ENCODE measurements around the gene MLIP.

GRCh38 chr6:54264581-54265272, 153.5 kb downstream of the MLIP start:
- TF ChIP-seq ELF4 (IDR thresholded peaks at IDR 0.05) (no peak), BHLHE40 (IDR thresholded peaks at IDR 0.05; ENCODE audit: borderline replicate concordance) (no peak), LEF1 (IDR thresholded peaks at IDR 0.05; ENCODE audit: borderline replicate concordance) (no peak), TARDBP (IDR thresholded peaks at IDR 0.05) (no peak), SP1 (IDR thresholded peaks at IDR 0.05) (no peak), L3MBTL2 (conservative IDR thresholded peaks at IDR 0.05) (no peak), SUZ12 (IDR thresholded peaks at IDR 0.05) (no peak), FOXK2 (IDR thresholded peaks at IDR 0.05) (no peak)
